T-cell (primary cell): ENCODE results near the gene RGS13. TPM values are rescaled to one million over a fixed set of nuclear protein-coding genes. Genes with fewer than 3 reads are reported as not detected.

Source experiments
- ATAC-seq, 4 experiments: fragments of 200-7000 bp in 3 of 4; fragments of 150-1000 bp in 1 of 4; cut with Tn5 transposase; replicated peaks in 1 of 4; 1 replicate in 3 of 4; 2 replicates in 1 of 4; pipeline ENCODE4 v1.10.0; 2021; ENCODE audit warnings: moderate library complexity in 3 of 4, mild to moderate bottlenecking in 2 of 4, moderate number of reproducible peaks in 1 of 4
- CTCF ChIA-PET, 2 donors: fragments of 300-600 bp; sonication (Branson Sonifier 250); formaldehyde crosslinking; loops; one replicate each; lab custom pipeline; 2022; ENCODE audit warnings: antibody characterized with exemption in 2 of 2; lab: Charles Lee
- POLR2A ChIA-PET, 2 donors: fragments of 300-600 bp; sonication (Branson Sonifier 250); formaldehyde crosslinking; loops; one replicate each; lab custom pipeline; 2022; ENCODE audit warnings: antibody characterized with exemption in 2 of 2; lab: Charles Lee
- DNase-seq, 35 experiments: peaks; one replicate each; pipeline versions ENCODE4 v3.0.0 to v3.0.0-alpha.2; 2013 to 2023
- H3K27ac ChIP-seq: one replicate; pipeline ENCODE4 v1.5.1; 2013; ENCODE audit warnings: low read length
- H3K27me3 ChIP-seq, 2 experiments: replicated peaks in 1 of 2; 1 replicate in 1 of 2; 2 replicates in 1 of 2; pipeline versions ENCODE4 v1.6.1 to v1.7.0; 2013; ENCODE audit warnings: low read length in 1 of 2, mixed read lengths in 1 of 2; ENCODE audit not compliant: control insufficient read depth in 2 of 2, insufficient read depth in 2 of 2; ENCODE audit errors: extremely low read depth in 1 of 2
- H3K36me3 ChIP-seq, 2 donors: 1 replicate in 1 of 2; 2 replicates in 1 of 2; pipeline versions ENCODE4 v1.6.1 to v1.7.0; 2013; ENCODE audit warnings: low read length in 1 of 2; ENCODE audit not compliant: control insufficient read depth in 2 of 2, insufficient read depth in 1 of 2; ENCODE audit errors: extremely low read depth in 1 of 2
- H3K4me1 ChIP-seq, 2 experiments: 1 replicate in 1 of 2; 2 replicates in 1 of 2; pipeline versions ENCODE4 v1.6.1 to v1.7.0; 2013; ENCODE audit warnings: low read length in 2 of 2, mixed read lengths in 1 of 2; ENCODE audit not compliant: insufficient read depth in 2 of 2, control insufficient read depth in 1 of 2; ENCODE audit errors: extremely low read depth in 1 of 2
- H3K4me3 ChIP-seq, 2 donors: 1 replicate in 1 of 2; 2 replicates in 1 of 2; pipeline versions ENCODE4 v1.5.1 to v1.7.0; 2013; ENCODE audit warnings: mild to moderate bottlenecking in 2 of 2, low read length in 1 of 2, moderate library complexity in 1 of 2; ENCODE audit not compliant: control insufficient read depth in 1 of 2; ENCODE audit errors: extremely low read depth in 1 of 2
- H3K9me3 ChIP-seq: 2 replicates; pipeline ENCODE4 v1.7.0; 2013
- H3K27ac Mint-ChIP-seq, 2 donors: one replicate each; pipeline ENCODE4 v1.8.0; 2020 to 2021; ENCODE audit warnings: mild to moderate bottlenecking in 2 of 2, mixed read lengths in 2 of 2
- H3K27me3 Mint-ChIP-seq, 2 donors: one replicate each; pipeline ENCODE4 v1.8.0; 2021 to 2022; ENCODE audit warnings: mixed read lengths in 2 of 2
- H3K36me3 Mint-ChIP-seq: one replicate; pipeline ENCODE4 v1.8.0; 2021; ENCODE audit warnings: mixed read lengths
- H3K4me1 Mint-ChIP-seq, 3 donors: one replicate each; pipeline ENCODE4 v1.8.0; 2020 to 2022; ENCODE audit warnings: mixed read lengths in 3 of 3, mild to moderate bottlenecking in 1 of 3
- H3K4me3 Mint-ChIP-seq, 3 donors: one replicate each; pipeline ENCODE4 v1.8.0; 2020 to 2022; ENCODE audit warnings: mild to moderate bottlenecking in 3 of 3, mixed read lengths in 3 of 3, moderate library complexity in 3 of 3
- H3K9me3 Mint-ChIP-seq, 3 donors: one replicate each; pipeline ENCODE4 v1.8.0; 2020 to 2022; ENCODE audit warnings: mixed read lengths in 3 of 3
- WGBS: methylation state at CpG from one replicate; pipeline ENCODE4 v1.1.5; 2013; ENCODE audit warnings: missing lambda C conversion rate; ENCODE audit not compliant: insufficient coverage; 5-methylcytosine and 5-hydroxymethylcytosine counted together
- total RNA-seq, 35 experiments: library from RNA in 6 of 35; stranded (reverse) in 6 of 35; fragments of 120-200 nt in 1 of 35; gene quantifications; one replicate each; pipeline versions ENCODE4 v1.2.1 to v1.2.4 and lab custom pipeline; 2013 to 2026

RGS13 gene
- total RNA-seq, 5 donors from 2014 or later (not counting 1 experiment from before 2014, with no cell fraction given), result 0.07 to 0.10 TPM; not detected in 3

DNA sequence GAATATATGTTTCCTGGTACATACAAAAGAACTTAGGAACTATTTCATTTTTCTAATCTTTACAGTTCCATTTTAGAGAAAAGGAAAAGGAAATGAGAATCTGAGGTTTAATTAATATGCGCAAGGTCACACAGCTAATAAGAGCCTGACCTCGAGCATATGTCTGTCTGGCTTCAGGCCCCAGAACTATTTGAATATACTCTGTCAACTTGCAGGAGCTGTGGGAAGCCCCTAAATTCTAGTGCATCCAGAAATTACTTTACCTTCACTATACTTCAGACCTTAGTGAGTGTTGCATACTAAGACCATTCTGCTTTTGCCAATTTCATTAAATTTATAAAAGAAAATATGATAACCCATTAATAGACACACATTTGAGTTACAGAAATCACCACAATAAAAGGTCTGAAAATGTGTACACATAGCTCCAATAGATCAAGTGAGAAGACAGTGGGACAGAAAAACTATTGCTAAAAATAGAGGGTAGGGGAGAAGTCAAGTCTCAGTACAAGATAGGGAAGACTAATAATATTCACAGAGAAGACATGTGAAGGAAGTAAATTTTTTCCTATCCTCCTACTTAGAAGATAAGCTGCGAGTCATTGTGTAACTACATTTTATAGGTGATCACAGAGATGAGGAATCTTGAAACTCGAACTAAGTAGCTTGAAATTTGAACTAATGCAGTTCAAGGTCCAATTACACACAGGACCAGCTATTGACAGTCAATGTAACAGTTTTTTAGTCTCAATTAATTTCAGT is 3.8 kb downstream of the RGS13 start:
- 38% methylated on average over 1 of the region's 4 CpGs for WGBS
- no peaks in the 10 kb centered on the region for H3K36me3 Mint-ChIP-seq
- Histone ChIP-seq H3K4me3 (no peak overlapping the region), H3K36me3 (no peaks in the 10 kb centered on the region), H3K9me3 (no peaks in the 10 kb centered on the region), H3K27ac (no peak overlapping the region), H3K4me1 (no peaks in the 10 kb centered on the region), H3K27me3 (no peaks in the 10 kb centered on the region)
- no peak overlapping the region for H3K4me3 Mint-ChIP-seq
- CTCF ChIA-PET, result interaction anchor here (0.6 to 1.2 kb wide), 2 partner anchors 96 to 162 kb away, joined by 3 to 4 read pairs; no protein-coding TSS in a partner anchor
- DNase-seq (no peak), ATAC-seq (no peak)
- no peak overlapping the region for H3K27ac Mint-ChIP-seq
- H3K4me1 Mint-ChIP-seq, result peaks cover 0 to 2% (median 2%) of the 10 kb centered on the region in 3 donors
- POLR2A ChIA-PET, result interaction anchor here in 1 of 2 donors (0.6 kb wide), 1 partner anchor 57 kb away, joined by 3 read pairs; no protein-coding TSS in a partner anchor
- H3K9me3 Mint-ChIP-seq, result no peaks in the 10 kb centered on the region
- H3K27me3 Mint-ChIP-seq, result peaks cover 0 to 2% of the 10 kb centered on the region in 2 donors

DNA sequence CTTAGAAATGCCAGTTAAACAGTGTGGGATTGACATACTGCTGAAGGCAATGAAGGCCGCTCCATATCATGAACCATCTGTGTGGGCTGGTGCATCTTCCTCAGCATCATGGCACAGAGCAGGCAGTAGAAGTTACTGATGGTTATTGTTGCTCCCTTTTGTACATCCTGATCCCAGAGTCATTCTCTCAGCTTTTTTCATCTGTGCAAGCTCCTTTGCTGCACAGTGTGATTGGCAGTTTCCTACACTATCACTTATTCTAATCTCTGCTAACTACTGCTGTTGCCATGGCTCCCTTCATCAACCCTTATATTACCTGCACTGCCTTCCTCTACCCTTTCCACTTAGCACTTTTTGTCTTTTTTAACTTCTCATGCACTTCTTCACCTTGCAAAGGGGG is 16.2 kb downstream of the RGS13 start:
- 80% methylated on average over 1 of the region's 1 CpG for WGBS
- H3K27me3 ChIP-seq, result no peaks in the 10 kb centered on the region
- POLR2A ChIA-PET, result no interaction called here
- DNase-seq, result no peak
- no peaks in the 10 kb centered on the region for H3K36me3 Mint-ChIP-seq
- no peaks in the 10 kb centered on the region for H3K4me1 Mint-ChIP-seq
- no peaks in the 10 kb centered on the region for H3K9me3 Mint-ChIP-seq
- peaks cover 3 to 5% of the 10 kb centered on the region in 2 donors for H3K27me3 Mint-ChIP-seq
- no peak overlapping the region for H3K27ac ChIP-seq
- CTCF ChIA-PET, result no interaction called here
- H3K9me3 ChIP-seq, result no peaks in the 10 kb centered on the region
- no peak overlapping the region for H3K4me3 Mint-ChIP-seq
- H3K27ac Mint-ChIP-seq, result no peak overlapping the region
- H3K36me3 ChIP-seq, result no peaks in the 10 kb centered on the region
- no peak overlapping the region for H3K4me3 ChIP-seq
- ATAC-seq, result no peak
- no peaks in the 10 kb centered on the region for H3K4me1 ChIP-seq

DNA sequence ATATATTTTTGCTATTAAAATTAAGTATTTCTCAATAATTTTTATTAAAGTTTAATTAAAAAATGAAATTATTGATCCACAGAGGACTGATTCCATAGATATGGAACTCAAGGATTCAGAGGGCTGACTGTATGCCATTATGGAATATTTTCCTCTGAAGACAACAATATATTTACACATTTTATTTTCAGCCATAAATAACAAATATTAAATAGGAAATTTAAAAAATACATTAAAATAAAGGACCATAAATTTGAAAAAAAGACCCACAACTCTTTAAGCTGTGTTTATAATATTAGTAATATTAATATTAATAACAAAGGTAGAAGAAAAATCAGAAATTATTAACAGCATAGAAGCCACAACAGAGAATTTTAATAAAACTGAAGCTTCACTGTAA is 18.2 kb downstream of the RGS13 start:
- ATAC-seq (no peak), DNase-seq (no peak)
- Mint-ChIP-seq H3K9me3 (no peaks in the 10 kb centered on the region), H3K27ac (no peak overlapping the region), H3K4me1 (no peaks in the 10 kb centered on the region), H3K4me3 (no peak overlapping the region), H3K36me3 (no peaks in the 10 kb centered on the region), H3K27me3 (peaks cover 2% of the 10 kb centered on the region in 2 donors)
- H3K4me3 ChIP-seq, result no peak overlapping the region
- H3K27me3 ChIP-seq, result no peaks in the 10 kb centered on the region
- H3K4me1 ChIP-seq, result no peaks in the 10 kb centered on the region
- H3K36me3 ChIP-seq, result no peaks in the 10 kb centered on the region
- H3K27ac ChIP-seq, result no peak overlapping the region
- CTCF ChIA-PET, result no interaction called here
- H3K9me3 ChIP-seq, result no peaks in the 10 kb centered on the region
- POLR2A ChIA-PET, result no interaction called here

DNA sequence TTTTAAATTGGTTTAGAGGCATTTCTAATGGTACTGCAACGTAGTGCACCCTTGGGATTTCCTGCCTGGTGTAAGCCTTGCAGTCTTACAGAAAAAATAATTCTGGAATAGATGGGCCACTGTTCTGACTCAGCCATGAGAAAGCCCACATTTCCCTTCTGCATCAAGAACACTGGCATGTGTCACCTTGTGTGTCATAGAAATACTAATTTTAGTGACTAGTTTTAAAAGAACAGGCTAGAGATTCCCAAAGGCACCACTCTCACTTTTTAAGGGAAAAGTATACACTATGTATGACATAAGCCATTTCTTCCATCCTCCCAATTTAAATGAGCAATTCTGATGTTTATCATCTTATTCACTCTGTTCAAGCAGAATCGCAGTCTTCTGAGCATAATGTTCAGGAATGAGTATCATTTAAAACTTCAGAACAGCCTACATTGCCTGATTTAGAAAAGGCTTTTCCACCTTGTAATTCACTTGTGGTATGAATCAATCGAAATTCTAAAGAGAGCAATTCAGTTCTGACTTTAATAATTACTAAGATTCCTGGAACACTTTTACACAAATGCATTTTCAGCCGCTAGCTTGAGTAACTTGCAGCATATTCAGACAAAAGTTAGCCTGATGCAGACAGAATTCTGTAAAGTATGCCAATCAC is 18.8 kb downstream of the RGS13 start:
- Mint-ChIP-seq H3K4me1 (no peaks in the 10 kb centered on the region), H3K36me3 (no peaks in the 10 kb centered on the region), H3K27ac (no peak overlapping the region), H3K4me3 (no peak overlapping the region), H3K9me3 (no peaks in the 10 kb centered on the region), H3K27me3 (peaks cover 0 to 2% of the 10 kb centered on the region in 2 donors)
- no peak overlapping the region for H3K27ac ChIP-seq
- 75% methylated on average over 1 of the region's 4 CpGs for WGBS
- no peak overlapping the region for H3K4me3 ChIP-seq
- H3K36me3 ChIP-seq, result no peaks in the 10 kb centered on the region
- ChIA-PET POLR2A (no interaction called here), CTCF (no interaction called here)
- ATAC-seq, result no peak
- no peaks in the 10 kb centered on the region for H3K4me1 ChIP-seq
- no peaks in the 10 kb centered on the region for H3K9me3 ChIP-seq
- no peaks in the 10 kb centered on the region for H3K27me3 ChIP-seq
- DNase-seq, result no peak

DNA sequence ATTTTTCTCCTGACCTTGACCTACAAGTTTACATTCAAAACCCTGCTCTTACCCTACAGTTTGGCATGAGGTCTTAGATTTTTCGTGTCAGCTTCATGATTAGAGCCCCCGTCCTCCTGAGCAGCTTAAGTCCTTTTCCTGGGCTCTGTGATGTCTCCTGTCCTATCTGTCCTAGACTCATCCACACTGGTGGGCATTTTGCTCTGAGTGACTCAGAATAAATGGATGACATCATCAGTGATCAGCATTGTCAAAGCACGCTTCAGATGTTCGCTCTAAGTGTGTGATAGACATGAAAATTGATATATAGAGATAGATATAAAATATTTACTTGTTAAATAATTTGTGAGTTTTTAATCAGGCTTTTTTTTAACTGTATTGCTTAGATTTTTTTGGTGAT is 21.8 kb downstream of the RGS13 start:
- H3K9me3 Mint-ChIP-seq, result no peaks in the 10 kb centered on the region
- CTCF ChIA-PET, result no interaction called here
- Histone ChIP-seq H3K27ac (no peak overlapping the region), H3K9me3 (no peaks in the 10 kb centered on the region), H3K4me1 (no peaks in the 10 kb centered on the region), H3K36me3 (no peaks in the 10 kb centered on the region), H3K4me3 (no peak overlapping the region), H3K27me3 (no peaks in the 10 kb centered on the region)
- H3K4me3 Mint-ChIP-seq, result no peak overlapping the region
- WGBS, result 92% methylated on average over 3 of the region's 4 CpGs
- no peaks in the 10 kb centered on the region for H3K36me3 Mint-ChIP-seq
- no peak overlapping the region for H3K27ac Mint-ChIP-seq
- POLR2A ChIA-PET, result no interaction called here
- ATAC-seq (no peak), DNase-seq (no peak)
- H3K4me1 Mint-ChIP-seq, result no peaks in the 10 kb centered on the region
- H3K27me3 Mint-ChIP-seq, result peaks cover 0 to 2% of the 10 kb centered on the region in 2 donors

DNA sequence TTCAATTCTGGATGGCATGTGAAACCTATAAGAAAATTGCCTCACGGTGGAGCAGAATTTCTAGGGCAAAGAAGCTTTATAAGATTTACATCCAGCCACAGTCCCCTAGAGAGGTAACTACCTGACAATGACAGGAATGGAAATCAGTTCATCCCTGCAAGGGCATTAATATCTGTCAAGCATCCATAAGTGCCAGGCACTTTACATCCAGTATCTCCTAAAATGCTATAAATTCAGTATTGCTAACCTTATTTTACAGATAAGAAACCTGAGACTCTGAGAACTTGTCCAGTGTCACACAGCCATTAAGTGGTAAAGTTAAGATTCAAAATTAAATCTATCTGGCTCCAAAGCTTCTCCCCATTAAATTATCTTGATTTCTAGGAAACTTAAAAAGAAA is 22.3 kb downstream of the RGS13 start:
- Mint-ChIP-seq H3K36me3 (no peaks in the 10 kb centered on the region), H3K27me3 (peaks cover 0 to 2% of the 10 kb centered on the region in 2 donors), H3K4me3 (no peak overlapping the region), H3K9me3 (no peaks in the 10 kb centered on the region), H3K27ac (no peak overlapping the region), H3K4me1 (no peaks in the 10 kb centered on the region)
- DNase-seq (no peak), ATAC-seq (no peak)
- H3K9me3 ChIP-seq, result no peaks in the 10 kb centered on the region
- H3K4me3 ChIP-seq, result no peak overlapping the region
- no peaks in the 10 kb centered on the region for H3K27me3 ChIP-seq
- no peak overlapping the region for H3K27ac ChIP-seq
- no peaks in the 10 kb centered on the region for H3K4me1 ChIP-seq
- ChIA-PET CTCF (no interaction called here), POLR2A (no interaction called here)
- WGBS, result 100% methylated on average over 1 of the region's 1 CpG
- H3K36me3 ChIP-seq, result no peaks in the 10 kb centered on the region
